Measurements from ENCODE around the gene DHRS3. TPM values are rescaled to one million over a fixed set of nuclear protein-coding genes. Genes with fewer than 3 reads are reported as not detected.
"Not testable (repeated sequence)": the region's sequence is repeated elsewhere in the genome, so short reads cannot be mapped to it uniquely, and the experiment has no call there.

Gene DHRS3
- total and polyA plus RNA-seq, 2 donors (not counting 3 experiments of a cell fraction or from before 2014, with no cell fraction given) = 54.3 to 75.2 TPM

DNA sequence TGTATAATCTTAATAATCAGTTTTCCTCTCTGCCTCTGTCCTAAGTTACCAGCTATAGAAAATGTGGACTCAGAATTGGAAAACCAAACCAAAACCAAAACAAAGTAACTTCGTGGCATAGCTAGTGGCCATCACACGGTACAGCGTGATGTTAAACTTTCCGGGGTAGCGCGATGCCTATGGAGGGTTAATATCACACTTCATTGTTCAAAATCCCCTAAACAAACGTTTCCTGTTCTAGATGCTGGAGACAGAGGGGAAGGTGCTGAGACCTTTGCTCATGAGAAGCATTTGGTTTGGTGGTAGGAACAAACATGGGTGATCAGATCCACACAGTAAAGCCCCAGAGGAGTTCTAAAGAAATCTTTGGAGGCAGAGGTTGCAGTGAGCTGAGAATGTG is 30.7 kb upstream of the DHRS3 start:
- TF ChIP-seq, protein P1, sequence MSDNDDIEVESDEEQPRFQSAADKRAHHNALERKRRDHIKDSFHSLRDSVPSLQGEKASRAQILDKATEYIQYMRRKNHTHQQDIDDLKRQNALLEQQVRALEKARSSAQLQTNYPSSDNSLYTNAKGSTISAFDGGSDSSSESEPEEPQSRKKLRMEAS (IDR thresholded peaks at IDR 0.05; ENCODE audit: insufficient read depth, insufficient read length) = no peak
- TF ChIP-seq, protein P2, sequence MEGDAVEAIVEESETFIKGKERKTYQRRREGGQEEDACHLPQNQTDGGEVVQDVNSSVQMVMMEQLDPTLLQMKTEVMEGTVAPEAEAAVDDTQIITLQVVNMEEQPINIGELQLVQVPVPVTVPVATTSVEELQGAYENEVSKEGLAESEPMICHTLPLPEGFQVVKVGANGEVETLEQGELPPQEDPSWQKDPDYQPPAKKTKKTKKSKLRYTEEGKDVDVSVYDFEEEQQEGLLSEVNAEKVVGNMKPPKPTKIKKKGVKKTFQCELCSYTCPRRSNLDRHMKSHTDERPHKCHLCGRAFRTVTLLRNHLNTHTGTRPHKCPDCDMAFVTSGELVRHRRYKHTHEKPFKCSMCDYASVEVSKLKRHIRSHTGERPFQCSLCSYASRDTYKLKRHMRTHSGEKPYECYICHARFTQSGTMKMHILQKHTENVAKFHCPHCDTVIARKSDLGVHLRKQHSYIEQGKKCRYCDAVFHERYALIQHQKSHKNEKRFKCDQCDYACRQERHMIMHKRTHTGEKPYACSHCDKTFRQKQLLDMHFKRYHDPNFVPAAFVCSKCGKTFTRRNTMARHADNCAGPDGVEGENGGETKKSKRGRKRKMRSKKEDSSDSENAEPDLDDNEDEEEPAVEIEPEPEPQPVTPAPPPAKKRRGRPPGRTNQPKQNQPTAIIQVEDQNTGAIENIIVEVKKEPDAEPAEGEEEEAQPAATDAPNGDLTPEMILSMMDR (IDR thresholded peaks at IDR 0.05; ENCODE audit: extremely low read depth in 1 of 2, insufficient read depth in 1 of 2, low read depth in 1 of 2, low read length in 2 of 2) = no peak
- TF ChIP-seq MYC (IDR thresholded peaks at IDR 0.05; ENCODE audit: low read depth, low read length) = no peak
- TF ChIP-seq GATA2 (IDR thresholded peaks at IDR 0.05; ENCODE audit: insufficient read depth, insufficient read length, low read depth, low read length) = no peak
- no peak for TF ChIP-seq EZH2 (IDR thresholded peaks at IDR 0.05; ENCODE audit: borderline replicate concordance, low read depth, low read length, severe bottlenecking)
- TF ChIP-seq POLR2A (IDR thresholded peaks at IDR 0.05; ENCODE audit: low read depth, low read length) = no peak
- TF ChIP-seq JUN (IDR thresholded peaks at IDR 0.05; ENCODE audit: borderline replicate concordance, insufficient read depth, insufficient read length, low read depth) = no peak
- TF ChIP-seq FOS (IDR thresholded peaks at IDR 0.05; ENCODE audit: borderline replicate concordance, insufficient read depth, low read length) = no peak
- TF ChIP-seq POLR2AphosphoS5 (IDR thresholded peaks at IDR 0.05; ENCODE audit: insufficient read depth, low read depth, low read length) = no peak
- DNase-seq (ENCODE audit: low read depth, low spot score) = no peak
- no peaks in the 10 kb centered on the region for H4K20me1 ChIP-seq (replicated peaks; ENCODE audit: control insufficient read depth, extremely low read depth, insufficient read depth, low read length)
- dilution Hi-C loops (cut with MboI; ENCODE audit: extremely low pct_ligation_motif_present, low sequenced_read_pairs) (no loop called here), intact Hi-C loops (cut with micrococcal nuclease) (no loop called here)
- no peak for FAIRE-seq
- BruUV-seq (replicated peaks) = no TSS peak
- no peak overlapping the region for H3K4me3 ChIP-seq (replicated peaks in 1 of 3; ENCODE audit: insufficient read depth in 1 of 3, low read depth in 1 of 3, low read length in 3 of 3)
- no peaks in the 10 kb centered on the region for H3K36me3 ChIP-seq (ENCODE audit: control insufficient read depth in 2 of 2, extremely low read depth in 1 of 2, insufficient read depth in 2 of 2, low read length in 2 of 2)
- H3K79me2 ChIP-seq (ENCODE audit: control insufficient read depth, insufficient read depth, low read length) = no peaks in the 10 kb centered on the region
- no peaks in the 10 kb centered on the region for H3K9me3 ChIP-seq (replicated peaks; ENCODE audit: control insufficient read depth, insufficient read depth, low read length)
- no peak overlapping the region for H3K9ac ChIP-seq (replicated peaks; ENCODE audit: extremely low read depth, insufficient read depth, low read length)
- ChIA-PET POLR2A (no interaction called here), CTCF (interaction anchor here (3.8 kb wide), 1 partner anchor 10 kb away, joined by 22 read pairs; no protein-coding TSS in a partner anchor)
- no peak overlapping the region for H2AFZ ChIP-seq (ENCODE audit: low read depth, low read length)
- no peak overlapping the region for H3K4me2 ChIP-seq (ENCODE audit: insufficient read depth, low read length)
- H3K27ac ChIP-seq (ENCODE audit: insufficient read depth, low read depth, low read length) = no peak overlapping the region
- H3K9me1 ChIP-seq (replicated peaks; ENCODE audit: control insufficient read depth, extremely low read depth, insufficient read depth, low read length) = no peaks in the 10 kb centered on the region
- H3K4me1 ChIP-seq (ENCODE audit: control insufficient read depth, extremely low read depth, insufficient read depth, low read length) = no peaks in the 10 kb centered on the region
- peaks cover 0 to 3% of the 10 kb centered on the region in 2 experiments for H3K27me3 ChIP-seq (ENCODE audit: control insufficient read depth in 2 of 2, insufficient read depth in 2 of 2, low read length in 2 of 2)

DNA sequence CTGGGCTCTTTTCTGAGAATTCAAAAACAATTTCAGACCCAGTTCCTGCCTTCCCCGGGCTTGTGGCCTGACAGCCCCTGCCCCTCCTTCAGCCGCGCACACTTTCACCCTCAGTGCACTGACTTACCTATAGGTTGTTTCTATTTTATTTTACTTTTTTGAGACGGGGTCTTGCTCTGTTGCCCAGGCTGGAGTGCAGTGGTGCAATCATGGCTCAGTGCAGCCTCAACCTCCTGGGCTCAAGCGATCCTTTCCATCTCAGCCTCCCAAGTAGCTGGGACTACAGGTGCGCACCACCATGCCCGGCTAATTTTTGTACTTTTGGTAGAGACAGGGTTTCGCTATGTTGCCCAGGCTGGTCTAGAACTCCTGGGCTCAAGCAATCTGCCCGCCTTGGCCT is 27.4 kb upstream of the DHRS3 start:
- dilution Hi-C loops (cut with MboI; ENCODE audit: extremely low pct_ligation_motif_present, low sequenced_read_pairs); H3K4me1 ChIP-seq (ENCODE audit: control insufficient read depth, extremely low read depth, insufficient read depth, low read length); H4K20me1 ChIP-seq (replicated peaks; ENCODE audit: control insufficient read depth, extremely low read depth, insufficient read depth, low read length); H3K27me3 ChIP-seq (ENCODE audit: control insufficient read depth in 2 of 2, insufficient read depth in 2 of 2, low read length in 2 of 2); BruUV-seq (replicated peaks); FAIRE-seq; H3K27ac ChIP-seq (ENCODE audit: insufficient read depth, low read depth, low read length); H3K4me2 ChIP-seq (ENCODE audit: insufficient read depth, low read length); H3K9me1 ChIP-seq (replicated peaks; ENCODE audit: control insufficient read depth, extremely low read depth, insufficient read depth, low read length); H3K4me3 ChIP-seq (replicated peaks in 1 of 3; ENCODE audit: insufficient read depth in 1 of 3, low read depth in 1 of 3, low read length in 3 of 3); H3K9me3 ChIP-seq (replicated peaks; ENCODE audit: control insufficient read depth, insufficient read depth, low read length); intact Hi-C loops (cut with micrococcal nuclease); H3K79me2 ChIP-seq (ENCODE audit: control insufficient read depth, insufficient read depth, low read length); H3K36me3 ChIP-seq (ENCODE audit: control insufficient read depth in 2 of 2, extremely low read depth in 1 of 2, insufficient read depth in 2 of 2, low read length in 2 of 2); POLR2A ChIA-PET; H2AFZ ChIP-seq (ENCODE audit: low read depth, low read length); CTCF ChIA-PET; H3K9ac ChIP-seq (replicated peaks; ENCODE audit: extremely low read depth, insufficient read depth, low read length); DNase-seq (ENCODE audit: low read depth, low spot score): not testable (repeated sequence)
